ENCODE data around the gene KRR1. TPM values are rescaled to one million over a fixed set of nuclear protein-coding genes. Genes with fewer than 3 reads are reported as not detected.

Gene KRR1
- total and polyA plus RNA-seq, 2 donors from 2014 or later: 20.0 to 50.7 TPM

GRCh38 chr12:75457191-75457590 lies 54.2 kb downstream of the KRR1 start:
- H3K36me3 ChIP-seq (ENCODE audit: control insufficient read depth in 2 of 3, insufficient read depth in 3 of 3, low read length in 3 of 3): no peaks in the 10 kb centered on the region
- no peak overlapping the region for H3K27ac ChIP-seq (ENCODE audit: low read depth in 2 of 2, low read length in 2 of 2)
- FAIRE-seq (no peak), DNase-seq (no peak)
- intact Hi-C loops (cut with DNase I): no loop called here
- no peaks in the 10 kb centered on the region for H3K9me3 ChIP-seq (ENCODE audit: control insufficient read depth in 2 of 3, insufficient read depth in 1 of 3, low read length in 3 of 3)
- no peaks in the 10 kb centered on the region for H3K27me3 ChIP-seq (ENCODE audit: control insufficient read depth, insufficient read depth, low read length)
- H3K4me1 ChIP-seq (ENCODE audit: control insufficient read depth in 2 of 3, insufficient read depth in 2 of 3, low read depth in 1 of 3, low read length in 3 of 3): no peaks in the 10 kb centered on the region
- H3K4me3 ChIP-seq (ENCODE audit: low read length in 3 of 3): no peak overlapping the region
- TF ChIP-seq CTCF (IDR thresholded peaks at IDR 0.05; ENCODE audit: borderline replicate concordance, extremely low read depth, insufficient read depth): no peak
- H3K9ac ChIP-seq (ENCODE audit: low read length in 3 of 3): no peak overlapping the region

- no peaks in the 10 kb centered on the region for H3K4me1 ChIP-seq (ENCODE audit: control insufficient read depth in 2 of 3, insufficient read depth in 2 of 3, low read depth in 1 of 3, low read length in 3 of 3)
- intact Hi-C loops (cut with DNase I): no loop called here
- no peak overlapping the region for H3K27ac ChIP-seq (ENCODE audit: low read depth in 2 of 2, low read length in 2 of 2)
- H3K36me3 ChIP-seq (ENCODE audit: control insufficient read depth in 2 of 3, insufficient read depth in 3 of 3, low read length in 3 of 3): no peaks in the 10 kb centered on the region
- no peak overlapping the region for H3K4me3 ChIP-seq (ENCODE audit: low read length in 3 of 3)
- H3K9ac ChIP-seq (ENCODE audit: low read length in 3 of 3): no peak overlapping the region
- no peak for FAIRE-seq
- no peaks in the 10 kb centered on the region for H3K9me3 ChIP-seq (ENCODE audit: control insufficient read depth in 2 of 3, insufficient read depth in 1 of 3, low read length in 3 of 3)
- no peak for DNase-seq
- no peaks in the 10 kb centered on the region for H3K27me3 ChIP-seq (ENCODE audit: control insufficient read depth, insufficient read depth, low read length)
- TF ChIP-seq CTCF (IDR thresholded peaks at IDR 0.05; ENCODE audit: borderline replicate concordance, extremely low read depth, insufficient read depth): no peak
These were observed 55.6 kb downstream of the KRR1 start for GRCh38 chr12:75455839-75456238.

- Histone ChIP-seq H3K27me3 (ENCODE audit: control insufficient read depth, insufficient read depth, low read length) (no peaks in the 10 kb centered on the region), H3K9ac (ENCODE audit: low read length in 3 of 3) (no peak overlapping the region), H3K27ac (ENCODE audit: low read depth in 2 of 2, low read length in 2 of 2) (no peak overlapping the region), H3K4me1 (ENCODE audit: control insufficient read depth in 2 of 3, insufficient read depth in 2 of 3, low read depth in 1 of 3, low read length in 3 of 3) (no peaks in the 10 kb centered on the region), H3K36me3 (ENCODE audit: control insufficient read depth in 2 of 3, insufficient read depth in 3 of 3, low read length in 3 of 3) (no peaks in the 10 kb centered on the region), H3K4me3 (ENCODE audit: low read length in 3 of 3) (no peak overlapping the region), H3K9me3 (ENCODE audit: control insufficient read depth in 2 of 3, insufficient read depth in 1 of 3, low read length in 3 of 3) (no peaks in the 10 kb centered on the region)
- intact Hi-C loops (cut with DNase I): no loop called here
- no peak for DNase-seq
- FAIRE-seq: no peak
- no peak for TF ChIP-seq CTCF (IDR thresholded peaks at IDR 0.05; ENCODE audit: borderline replicate concordance, extremely low read depth, insufficient read depth)
These were observed 58.6 kb downstream of the KRR1 start for GRCh38 chr12:75452675-75453330.
